DMS 273 treated with DMSO at 0.1 percent for 48 hours (cell line): ENCODE measurements around the gene MC3R.

ENCODE experiments used
- DNase-seq: peaks from one replicate; lab custom pipeline; 2025; lab: John Stamatoyannopoulos, UW

Gene MC3R

GRCh38 chr20:56249956-56250355, 1.4 kb downstream of the MC3R start:
- DNase-seq, result no peak

GRCh38 chr20:56257604-56258003, 9.1 kb downstream of the MC3R start:
- no peak for DNase-seq

- no peak for DNase-seq
Measured at GRCh38 chr20:56259948-56260347, 11.4 kb downstream of the MC3R start.

- no peak for DNase-seq
Measured at GRCh38 chr20:56268536-56268935, 20.0 kb downstream of the MC3R start.

- DNase-seq, result no peak
Measured at GRCh38 chr20:56271974-56272373, 23.4 kb downstream of the MC3R start.

GRCh38 chr20:56273491-56273890, 25.0 kb downstream of the MC3R start:
- DNase-seq, result no peak

- DNase-seq, result no peak
Measured at GRCh38 chr20:56274156-56274555, 25.6 kb downstream of the MC3R start.

- no peak for DNase-seq
Measured at GRCh38 chr20:56278196-56278595, 29.7 kb downstream of the MC3R start.

GRCh38 chr20:56285496-56285895, 37.0 kb downstream of the MC3R start:
- DNase-seq, result no peak

- DNase-seq, result no peak
Measured at GRCh38 chr20:56289652-56290051, 41.1 kb downstream of the MC3R start.

GRCh38 chr20:56299362-56299761, 50.8 kb downstream of the MC3R start:
- no peak for DNase-seq
